OCI-LY1 (cell line): Measurements from ENCODE around the gene SHOX.

ENCODE experiments used
- EZH2 ChIP-seq: fragments of 200-600 bp; sonication (generic), shearing (Covaris generic); IDR thresholded peaks from 2 replicates; pipeline ENCODE4 v1.8.0; 2017; ENCODE audit warnings: borderline replicate concordance, mixed run types, mild to moderate bottlenecking, antibody characterized with exemption, low read length, moderate library complexity, mixed read lengths
- TF ChIP-seq, protein P1 (sequence below): fragments of 200-600 bp; sonication (generic), shearing (Covaris generic); IDR thresholded peaks from 2 replicates; pipeline ENCODE4 v1.5.1; 2017; ENCODE audit warnings: mild to moderate bottlenecking, antibody characterized with exemption, low read length, moderate library complexity, mixed read lengths

- TF ChIP-seq, protein P1, sequence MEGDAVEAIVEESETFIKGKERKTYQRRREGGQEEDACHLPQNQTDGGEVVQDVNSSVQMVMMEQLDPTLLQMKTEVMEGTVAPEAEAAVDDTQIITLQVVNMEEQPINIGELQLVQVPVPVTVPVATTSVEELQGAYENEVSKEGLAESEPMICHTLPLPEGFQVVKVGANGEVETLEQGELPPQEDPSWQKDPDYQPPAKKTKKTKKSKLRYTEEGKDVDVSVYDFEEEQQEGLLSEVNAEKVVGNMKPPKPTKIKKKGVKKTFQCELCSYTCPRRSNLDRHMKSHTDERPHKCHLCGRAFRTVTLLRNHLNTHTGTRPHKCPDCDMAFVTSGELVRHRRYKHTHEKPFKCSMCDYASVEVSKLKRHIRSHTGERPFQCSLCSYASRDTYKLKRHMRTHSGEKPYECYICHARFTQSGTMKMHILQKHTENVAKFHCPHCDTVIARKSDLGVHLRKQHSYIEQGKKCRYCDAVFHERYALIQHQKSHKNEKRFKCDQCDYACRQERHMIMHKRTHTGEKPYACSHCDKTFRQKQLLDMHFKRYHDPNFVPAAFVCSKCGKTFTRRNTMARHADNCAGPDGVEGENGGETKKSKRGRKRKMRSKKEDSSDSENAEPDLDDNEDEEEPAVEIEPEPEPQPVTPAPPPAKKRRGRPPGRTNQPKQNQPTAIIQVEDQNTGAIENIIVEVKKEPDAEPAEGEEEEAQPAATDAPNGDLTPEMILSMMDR: no peak
- TF ChIP-seq EZH2: no peak
These were observed at the start of gene SHOX for GRCh38 chrX:630612-631496.
